Erythroblast (primary cell): ENCODE data around the gene WNT3A.

ENCODE experiments used
- GATA1 ChIP-seq: IDR thresholded peaks from 2 replicates; pipeline ENCODE4 v1.6.1; 2011; ENCODE audit warnings: low read depth, mild to moderate bottlenecking, control low read depth, low read length, moderate library complexity
- POLR2A ChIP-seq: IDR thresholded peaks from 2 replicates; pipeline ENCODE4 v1.6.1; 2011; ENCODE audit warnings: mild to moderate bottlenecking, low read length

- TF ChIP-seq POLR2A (no peak), GATA1 (no peak)
Observed at GRCh38 chr1:228042508-228042907, 35.7 kb downstream of the WNT3A start.
